Activated CD8-positive, alpha-beta memory T cell treated with anti-CD3 and anti-CD28 coated beads for 24 hours (primary cell): ENCODE measurements around the gene ANKS1A.
A peak's percentile ranks its signal among the peaks of the same experiment; 100 is the strongest.
"Not testable (repeated sequence)": the region's sequence is repeated elsewhere in the genome, so short reads cannot be mapped to it uniquely, and the experiment has no call there.

ENCODE experiments used
- DNase-seq: peaks from one replicate; pipeline ENCODE4 v3.0.0-alpha.2; 2020

Gene ANKS1A

GRCh38 chr6:35088281-35089215, 199.5 kb downstream of the ANKS1A start:
- DNase-seq = peak; percentile 47

- DNase-seq = no peak
Observed at GRCh38 chr6:35089216-35089934, 200.3 kb downstream of the ANKS1A start.

- no peak for DNase-seq
Observed at GRCh38 chr6:35089935-35090505, 201.0 kb downstream of the ANKS1A start.

DNA sequence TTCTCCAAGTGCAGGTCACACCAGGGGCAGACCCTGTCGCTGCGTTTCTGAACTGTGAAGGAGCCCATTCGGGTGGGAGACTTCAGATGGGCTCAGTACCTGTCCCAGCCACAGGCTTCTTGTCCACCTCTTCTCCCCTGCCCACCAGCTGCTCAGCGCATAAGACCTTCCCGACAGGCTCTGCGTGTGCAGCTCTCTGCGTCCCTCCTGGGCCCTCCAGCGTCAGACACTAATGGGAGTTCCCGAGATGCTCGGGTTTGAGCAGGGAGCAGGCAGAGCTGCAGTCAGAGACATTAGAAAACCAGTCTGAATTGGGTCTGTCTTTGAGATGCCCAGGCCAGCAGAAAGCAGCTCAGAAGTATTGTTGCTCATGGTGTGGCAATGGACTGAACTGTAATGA, 201.7 kb downstream of the ANKS1A start:
- DNase-seq = no peak

GRCh38 chr6:35091346-35092083, 202.5 kb downstream of the ANKS1A start:
- peak; percentile 47 for DNase-seq

DNA sequence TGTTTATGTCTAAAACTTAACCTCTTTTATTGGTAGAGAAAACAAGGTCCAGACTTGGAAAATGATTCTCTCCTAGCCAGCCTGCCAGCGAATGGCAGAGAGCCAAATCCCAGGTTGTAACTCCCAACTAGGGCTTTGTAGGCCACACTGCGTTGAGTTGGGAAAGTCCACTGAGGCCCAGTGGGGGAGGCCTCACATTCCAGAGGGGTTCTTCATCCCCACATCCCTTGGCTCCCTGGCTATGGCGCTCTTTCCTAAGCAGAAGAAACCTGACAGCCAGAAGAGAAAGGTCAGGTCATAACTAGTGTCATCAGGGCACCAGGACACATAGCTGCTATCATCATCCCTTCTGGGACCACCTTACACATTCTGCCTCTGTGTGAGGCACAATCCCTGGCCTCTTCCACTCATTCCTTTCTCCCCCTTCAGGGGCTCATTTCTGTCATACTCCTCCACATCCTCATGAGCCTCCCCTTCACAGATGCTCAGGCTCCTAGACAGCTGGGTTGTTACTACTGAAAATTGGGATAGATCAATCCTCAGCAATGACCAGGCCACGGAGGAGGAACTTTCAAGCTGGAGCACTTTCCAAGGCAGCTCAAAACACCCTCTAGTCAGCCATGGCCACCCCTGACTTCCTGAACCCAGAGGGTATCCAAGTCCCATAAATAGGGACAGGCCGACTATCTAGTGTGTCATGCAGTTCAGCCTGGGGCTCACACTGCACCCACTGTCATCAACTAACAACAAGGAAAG, 203.5 kb downstream of the ANKS1A start:
- no peak for DNase-seq

DNA sequence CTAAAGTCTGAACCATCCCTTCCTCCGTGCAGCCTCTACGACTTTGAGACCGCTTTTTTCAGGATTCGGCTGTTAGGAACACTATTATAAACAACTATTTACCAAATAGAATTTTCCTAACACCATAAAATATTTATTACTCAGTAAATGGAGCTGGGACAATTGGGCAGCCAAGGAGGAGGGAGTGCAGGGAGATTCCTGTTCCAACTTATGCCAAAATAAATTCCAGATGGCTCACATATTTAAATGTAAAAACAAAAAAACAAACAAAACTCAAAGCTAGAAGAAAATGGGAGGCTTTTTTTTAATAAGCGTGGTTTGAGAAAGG, 204.0 kb downstream of the ANKS1A start:
- no peak for DNase-seq

DNA sequence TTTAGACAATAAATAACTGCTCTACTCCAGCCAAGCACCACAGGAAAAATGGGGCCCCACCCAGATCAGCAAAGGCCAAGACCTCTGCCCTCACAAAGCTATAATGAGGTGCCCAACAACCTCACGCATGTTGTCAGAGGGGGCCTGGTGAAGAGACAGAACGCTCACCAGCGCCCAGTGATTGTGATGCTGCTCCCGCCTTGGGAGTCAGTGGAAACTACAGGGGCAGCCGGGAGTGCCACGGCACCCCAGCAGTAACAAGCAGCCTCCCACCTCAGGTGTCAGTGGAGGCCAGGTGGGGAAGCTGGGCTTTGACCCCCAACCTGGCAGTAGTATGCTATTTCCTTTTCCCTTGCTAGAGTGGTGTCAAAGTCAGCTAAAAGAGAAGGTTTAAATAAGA, 204.7 kb downstream of the ANKS1A start:
- no peak for DNase-seq

DNA sequence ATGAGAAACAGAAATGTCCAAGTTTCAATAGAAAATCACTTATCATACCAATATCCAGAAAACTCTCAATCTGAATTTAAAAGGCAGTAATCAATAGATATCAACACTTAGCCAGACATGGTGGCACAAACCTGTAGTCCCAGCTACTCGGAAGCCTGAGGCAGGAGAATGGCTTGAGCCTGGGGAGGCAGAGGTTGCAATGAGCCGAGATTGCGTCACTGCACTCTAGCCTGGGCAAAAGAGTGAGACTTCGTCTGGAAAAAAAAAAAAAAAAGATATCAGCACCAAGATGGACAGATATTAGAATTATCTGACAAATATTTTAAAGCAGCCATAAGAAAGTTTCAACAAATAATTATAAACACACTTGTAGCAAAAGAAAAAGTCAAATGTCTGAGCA, 205.1 kb downstream of the ANKS1A start:
- no peak for DNase-seq

DNA sequence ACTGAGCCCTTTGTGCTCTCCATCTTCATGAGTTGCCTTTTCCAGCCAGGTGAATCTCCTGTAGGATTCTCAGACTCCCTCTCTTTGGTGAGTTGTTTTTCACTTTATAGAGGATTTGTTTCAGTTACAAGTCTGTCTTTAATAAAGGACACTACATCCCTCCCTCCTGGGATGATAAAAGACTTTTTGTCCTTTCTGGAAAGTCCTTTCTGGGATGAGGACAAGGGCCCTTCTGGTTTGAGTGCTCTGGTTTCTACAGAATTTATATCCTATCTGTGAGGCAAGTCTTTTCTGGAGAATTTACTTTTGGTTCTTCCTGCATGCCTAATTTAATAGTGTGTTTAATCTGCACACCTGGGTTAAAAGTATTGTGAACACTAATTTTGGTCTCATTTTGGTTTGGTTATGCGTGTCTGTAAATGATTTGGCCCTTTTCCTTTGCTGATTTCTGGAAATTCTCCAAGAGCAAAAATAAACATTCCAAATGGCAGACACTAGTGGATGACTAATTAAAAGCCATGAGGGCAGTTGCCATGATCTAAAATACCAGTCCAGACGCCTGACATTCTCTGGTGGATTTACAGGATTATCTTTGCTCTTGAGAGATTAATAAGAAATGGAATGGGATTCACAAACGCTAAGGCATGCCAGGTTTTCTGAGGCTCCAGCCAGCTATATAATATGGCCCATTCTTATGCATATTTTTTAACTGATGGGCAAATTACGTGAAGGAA, 207.2 kb downstream of the ANKS1A start:
- DNase-seq = no peak

DNA sequence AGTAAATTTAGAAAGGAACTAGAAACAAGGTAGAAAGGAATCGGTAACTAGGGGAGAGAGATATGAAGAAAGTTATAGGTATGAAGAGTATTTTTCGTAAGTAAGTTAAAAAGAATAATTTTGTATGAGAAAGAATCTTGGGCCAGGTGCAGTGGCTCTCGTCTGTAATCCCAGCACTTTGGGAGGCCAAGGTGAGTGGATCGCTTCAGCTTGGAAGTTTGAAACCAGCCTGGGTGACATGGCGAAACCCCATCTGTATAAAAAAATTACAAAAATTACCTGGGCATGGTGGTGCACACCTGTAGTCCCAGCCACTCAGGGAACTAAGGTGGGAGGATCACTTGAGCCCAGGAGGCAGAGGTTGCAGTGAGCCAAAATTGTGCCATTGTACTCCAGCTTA, 210.1 kb downstream of the ANKS1A start:
- no peak for DNase-seq

DNA sequence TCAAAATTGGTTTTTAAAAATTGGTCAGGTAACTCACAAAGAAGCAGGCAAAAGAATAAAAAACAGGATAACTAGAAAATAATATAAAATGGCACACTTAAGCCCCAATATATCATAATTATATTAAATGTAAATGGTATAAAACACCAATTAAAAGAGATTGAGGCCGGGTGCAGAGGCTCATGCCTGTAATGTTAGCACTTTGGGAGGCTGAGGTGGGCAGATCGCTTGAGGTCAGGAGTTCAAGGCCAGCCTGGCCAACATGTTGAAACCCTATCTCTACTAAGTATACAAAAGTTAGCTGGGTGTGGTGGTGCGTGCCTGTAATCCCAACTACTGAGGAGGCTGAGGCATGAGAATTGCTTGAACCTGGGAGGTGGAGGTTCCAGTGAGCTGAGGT, 216.0 kb downstream of the ANKS1A start:
- no peak for DNase-seq

GRCh38 chr6:35106061-35106460, 217.0 kb downstream of the ANKS1A start:
- DNase-seq = not testable (repeated sequence)

DNA sequence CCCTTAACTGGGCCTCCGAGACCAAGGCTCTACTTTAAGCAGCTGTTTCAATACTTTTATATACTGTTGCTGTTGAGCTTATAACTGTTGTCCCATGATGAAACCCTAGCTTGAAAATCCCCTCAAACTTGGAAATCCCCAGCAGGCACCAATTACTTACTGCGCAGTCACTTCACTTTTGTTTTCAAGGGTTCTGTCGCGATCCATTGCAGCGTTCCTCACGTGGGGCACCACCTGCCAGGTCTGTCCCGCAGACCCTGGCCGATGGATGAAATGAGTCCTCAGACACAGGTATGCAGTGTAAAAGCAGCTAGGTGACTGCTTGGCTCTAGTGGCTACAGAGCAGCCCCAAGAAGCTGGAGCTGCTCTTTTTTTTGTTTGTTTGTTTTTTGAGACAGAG, 218.2 kb downstream of the ANKS1A start:
- DNase-seq = not testable (repeated sequence)

- DNase-seq = not testable (repeated sequence)
Observed at GRCh38 chr6:35107761-35108160, 218.7 kb downstream of the ANKS1A start.

- no peak for DNase-seq
Observed at GRCh38 chr6:35108309-35108885, 219.3 kb downstream of the ANKS1A start.

DNA sequence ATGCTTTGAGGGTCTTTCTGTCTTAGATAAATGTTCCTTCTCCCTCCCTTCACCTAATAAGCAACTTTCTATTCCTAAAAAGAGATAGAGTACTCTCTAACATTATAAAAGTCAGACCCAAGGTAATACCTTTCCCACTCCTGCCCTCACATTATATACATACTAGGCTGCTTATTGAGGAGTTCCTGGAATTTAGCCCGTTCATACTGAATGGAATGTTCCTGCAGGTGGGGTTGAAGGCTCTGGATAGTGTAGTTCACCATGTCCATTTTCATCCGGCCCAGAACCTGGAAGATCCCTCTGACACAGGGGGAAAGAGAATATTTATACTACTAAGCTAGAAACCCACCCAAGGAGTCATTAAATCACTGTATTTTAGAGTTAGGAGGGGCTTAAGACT, 231.7 kb downstream of the ANKS1A start:
- DNase-seq = no peak

DNA sequence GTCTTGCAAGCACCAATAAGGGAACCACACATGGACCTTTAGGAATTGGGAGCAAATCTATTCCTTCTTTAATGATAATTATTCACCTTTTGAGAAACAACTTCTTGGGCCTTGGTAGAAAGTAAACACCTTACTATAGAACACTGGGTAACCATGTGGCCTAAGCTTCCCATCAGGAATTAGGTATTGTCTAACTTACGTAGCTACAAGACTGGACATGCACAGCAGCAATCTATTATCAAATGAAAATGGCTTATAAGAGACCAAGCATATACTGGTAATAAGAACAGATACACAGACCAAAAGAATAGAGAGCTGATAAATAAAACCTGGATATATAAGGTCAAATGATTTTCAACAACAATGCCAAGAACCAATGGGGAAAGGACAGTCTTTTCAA, 235.3 kb downstream of the ANKS1A start:
- no peak for DNase-seq

DNA sequence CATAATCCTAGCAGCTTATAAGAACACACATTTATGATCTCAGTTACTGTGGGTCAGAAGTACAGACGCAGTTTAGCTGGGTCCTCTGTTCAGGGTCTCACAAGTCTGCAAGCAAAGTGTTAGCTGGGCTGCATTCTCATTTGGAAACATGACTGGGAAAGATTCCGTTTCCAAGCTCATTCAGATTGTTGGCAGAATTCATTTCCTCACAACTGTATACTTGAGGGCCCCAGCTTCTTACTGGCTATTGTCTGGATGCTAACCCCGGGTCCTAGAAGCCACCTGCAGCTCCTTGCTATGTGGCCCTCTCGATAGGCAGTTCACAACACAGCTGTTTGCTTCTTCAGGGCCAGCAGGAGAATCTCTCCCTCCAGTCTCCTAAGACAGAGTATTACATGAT, 239.0 kb downstream of the ANKS1A start:
- no peak for DNase-seq

DNA sequence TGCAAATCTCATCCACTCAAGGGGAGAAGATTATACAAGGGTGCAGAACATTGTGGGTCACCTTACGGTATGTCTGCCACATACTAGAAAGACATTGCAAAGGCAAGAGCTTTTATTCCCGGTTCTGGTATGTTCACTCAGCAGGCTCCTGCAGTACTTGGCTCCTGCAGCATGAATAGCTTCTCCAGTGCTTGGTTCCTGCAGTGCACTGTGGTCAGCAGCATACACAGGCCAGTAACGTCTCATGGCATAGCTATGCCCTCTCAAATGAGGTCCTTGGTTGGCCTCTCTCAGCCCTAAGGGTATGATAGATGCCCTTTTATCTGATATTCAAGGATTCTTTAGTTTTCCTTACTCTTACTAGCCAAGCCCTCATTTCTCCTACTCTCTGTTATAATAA, 239.4 kb downstream of the ANKS1A start:
- no peak for DNase-seq

DNA sequence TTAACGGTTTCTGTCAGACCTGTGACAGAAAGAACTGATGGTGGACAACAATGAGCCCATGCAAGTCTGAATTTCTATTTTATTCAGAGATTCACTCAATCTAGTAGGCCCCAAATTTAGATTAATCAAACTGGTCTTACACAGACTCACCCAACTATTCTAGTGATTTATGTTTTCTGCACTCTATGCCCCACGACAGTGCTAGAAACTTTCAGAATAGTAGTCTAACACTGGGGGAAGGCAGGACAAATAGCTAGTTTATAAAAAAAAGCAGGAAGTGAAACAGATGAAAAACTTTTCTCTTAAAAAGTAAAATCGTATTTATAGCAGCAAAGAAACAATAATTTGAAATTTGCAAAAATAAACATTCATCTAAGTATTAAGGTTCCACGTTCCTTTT, 247.1 kb downstream of the ANKS1A start:
- no peak for DNase-seq
